Measurements from ENCODE around the gene SEPTIN5. TPM values are rescaled to one million over a fixed set of nuclear protein-coding genes. Genes with fewer than 3 reads are reported as not detected.
A peak's percentile ranks its signal among the peaks of the same experiment; 100 is the strongest.

SEPTIN5 gene
- total RNA-seq, 3 donors from 2014 or later (not counting 1 experiment from before 2014, with no cell fraction given) = 0.52 to 4.5 (median 1.9) TPM

DNA sequence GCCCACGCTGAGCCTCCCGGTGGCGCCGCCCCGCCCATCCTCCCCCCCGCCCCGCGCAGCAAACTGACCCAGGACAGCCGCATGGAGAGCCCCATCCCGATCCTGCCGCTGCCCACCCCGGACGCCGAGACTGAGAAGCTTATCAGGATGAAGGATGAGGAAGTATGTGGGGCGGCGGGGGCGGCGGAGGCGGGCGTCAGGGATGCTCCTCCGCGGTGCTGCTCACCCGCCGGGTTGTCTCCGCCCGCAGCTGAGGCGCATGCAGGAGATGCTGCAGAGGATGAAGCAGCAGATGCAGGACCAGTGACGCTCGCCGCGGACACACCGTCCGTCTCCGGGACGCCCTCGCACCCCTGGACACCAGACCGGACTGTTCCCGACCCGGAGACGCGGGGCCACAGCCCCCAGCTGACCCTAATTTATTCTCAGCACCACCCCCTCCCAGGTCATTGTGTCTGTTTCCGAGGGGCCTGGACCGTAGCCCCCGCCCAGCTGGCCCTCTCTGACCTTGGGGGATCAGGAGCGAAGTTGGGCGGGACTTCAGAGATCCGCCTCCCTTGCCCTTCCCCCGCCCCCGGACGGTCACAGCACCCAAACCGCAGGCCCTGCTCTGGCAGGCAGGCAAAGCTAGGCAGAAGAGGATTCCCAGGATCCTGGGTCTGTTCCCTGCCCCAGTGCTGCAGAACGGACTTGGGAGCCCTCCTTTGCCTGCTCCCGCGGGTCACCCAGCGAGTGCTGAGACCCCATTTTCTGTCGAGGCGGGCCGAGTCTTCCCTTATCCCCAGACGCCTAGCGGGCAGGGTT, 8.1 kb downstream of the SEPTIN5 start:
- peaks cover 29 to 44% of the 10 kb centered on the region in 2 donors for H3K27me3 Mint-ChIP-seq (ENCODE audit: low read depth in 2 of 2)
- H3K36me3 Mint-ChIP-seq = no peaks in the 10 kb centered on the region
- H3K27ac ChIP-seq (ENCODE audit: low read length) = no peak overlapping the region
- DNase-seq = no peak
- H3K4me1 Mint-ChIP-seq = peaks cover 0 to 23% of the 10 kb centered on the region in 2 donors
- H3K27me3 ChIP-seq (ENCODE audit: control insufficient read depth, insufficient read depth, low read length) = peaks cover 24% of the 10 kb centered on the region
- H3K27ac Mint-ChIP-seq = no peak overlapping the region
- ATAC-seq = no peak
- no peaks in the 10 kb centered on the region for H3K9me3 Mint-ChIP-seq
- 87% methylated on average over 60 of the region's 60 CpGs for WGBS (ENCODE audit: insufficient coverage)
- H3K4me3 Mint-ChIP-seq = no peak overlapping the region
- no peaks in the 10 kb centered on the region for H3K36me3 ChIP-seq (ENCODE audit: control insufficient read depth, insufficient read depth, low read length)
- no peak overlapping the region for H3K4me3 ChIP-seq (ENCODE audit: low read length)
- TF ChIP-seq, protein P1, sequence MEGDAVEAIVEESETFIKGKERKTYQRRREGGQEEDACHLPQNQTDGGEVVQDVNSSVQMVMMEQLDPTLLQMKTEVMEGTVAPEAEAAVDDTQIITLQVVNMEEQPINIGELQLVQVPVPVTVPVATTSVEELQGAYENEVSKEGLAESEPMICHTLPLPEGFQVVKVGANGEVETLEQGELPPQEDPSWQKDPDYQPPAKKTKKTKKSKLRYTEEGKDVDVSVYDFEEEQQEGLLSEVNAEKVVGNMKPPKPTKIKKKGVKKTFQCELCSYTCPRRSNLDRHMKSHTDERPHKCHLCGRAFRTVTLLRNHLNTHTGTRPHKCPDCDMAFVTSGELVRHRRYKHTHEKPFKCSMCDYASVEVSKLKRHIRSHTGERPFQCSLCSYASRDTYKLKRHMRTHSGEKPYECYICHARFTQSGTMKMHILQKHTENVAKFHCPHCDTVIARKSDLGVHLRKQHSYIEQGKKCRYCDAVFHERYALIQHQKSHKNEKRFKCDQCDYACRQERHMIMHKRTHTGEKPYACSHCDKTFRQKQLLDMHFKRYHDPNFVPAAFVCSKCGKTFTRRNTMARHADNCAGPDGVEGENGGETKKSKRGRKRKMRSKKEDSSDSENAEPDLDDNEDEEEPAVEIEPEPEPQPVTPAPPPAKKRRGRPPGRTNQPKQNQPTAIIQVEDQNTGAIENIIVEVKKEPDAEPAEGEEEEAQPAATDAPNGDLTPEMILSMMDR (IDR thresholded peaks at IDR 0.05) = no peak
- no peaks in the 10 kb centered on the region for H3K9me3 ChIP-seq (ENCODE audit: control insufficient read depth, insufficient read depth, low read length)
- intact Hi-C loops (cut with micrococcal nuclease) = no loop called here
- H3K4me1 ChIP-seq (ENCODE audit: control insufficient read depth, insufficient read depth, low read length) = peaks cover 25% of the 10 kb centered on the region

DNA sequence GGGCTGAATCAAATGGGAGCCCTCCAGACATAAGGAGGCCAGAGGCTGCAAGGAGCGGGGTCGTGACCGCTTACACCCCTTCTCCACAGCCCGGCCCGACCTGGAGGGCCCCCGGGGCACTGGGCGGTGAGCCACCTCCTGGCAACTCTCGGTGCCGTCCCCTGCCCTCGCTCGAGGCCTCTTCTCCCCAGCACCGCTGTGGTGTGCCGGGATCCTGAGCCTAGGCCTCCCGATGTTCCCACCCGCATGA, 8.6 kb downstream of the SEPTIN5 start:
- H3K27me3 ChIP-seq (ENCODE audit: control insufficient read depth, insufficient read depth, low read length) = peaks cover 22% of the 10 kb centered on the region
- Mint-ChIP-seq H3K27me3 (ENCODE audit: low read depth in 2 of 2) (peaks cover 29 to 40% of the 10 kb centered on the region in 2 donors), H3K9me3 (no peaks in the 10 kb centered on the region), H3K4me1 (peaks cover 0 to 23% of the 10 kb centered on the region in 2 donors), H3K27ac (no peak overlapping the region), H3K4me3 (peak overlapping the region; percentile 40), H3K36me3 (no peaks in the 10 kb centered on the region)
- H3K4me3 ChIP-seq (ENCODE audit: low read length) = no peak overlapping the region
- H3K36me3 ChIP-seq (ENCODE audit: control insufficient read depth, insufficient read depth, low read length) = no peaks in the 10 kb centered on the region
- TF ChIP-seq, protein P1 (IDR thresholded peaks at IDR 0.05) = no peak
- peaks cover 20% of the 10 kb centered on the region for H3K4me1 ChIP-seq (ENCODE audit: control insufficient read depth, insufficient read depth, low read length)
- intact Hi-C loops (cut with micrococcal nuclease) = no loop called here
- DNase-seq (no peak), ATAC-seq (no peak)
- no peaks in the 10 kb centered on the region for H3K9me3 ChIP-seq (ENCODE audit: control insufficient read depth, insufficient read depth, low read length)
- H3K27ac ChIP-seq (ENCODE audit: low read length) = no peak overlapping the region
- 31% methylated on average over 15 of the region's 15 CpGs for WGBS (ENCODE audit: insufficient coverage)

- intact Hi-C loops (cut with micrococcal nuclease) = no loop called here
- H3K27me3 Mint-ChIP-seq (ENCODE audit: low read depth in 2 of 2) = peaks cover 29 to 40% of the 10 kb centered on the region in 2 donors
Measured at GRCh38 chr22:19723232-19723982, 9.1 kb downstream of the SEPTIN5 start, which contains the start of gene GP1BB. Gene GP1BB (plus strand): TSS chr22:19723539. CDS start chr22:19723570, 31 bp downstream.

More at GRCh38 chr22:19723232-19723982, 9.1 kb downstream of the SEPTIN5 start, which contains the start of gene GP1BB:
- H3K27ac Mint-ChIP-seq = no peak within 1 kb of the TSS
- Histone ChIP-seq H3K27ac (ENCODE audit: low read length) (no peak within 1 kb of the TSS), H3K27me3 (ENCODE audit: control insufficient read depth, insufficient read depth, low read length) (peaks cover 22% of the 10 kb centered on the region), H3K4me3 (ENCODE audit: low read length) (no peak within 1 kb of the TSS), H3K9me3 (ENCODE audit: control insufficient read depth, insufficient read depth, low read length) (no peaks in the 10 kb centered on the region), H3K4me1 (ENCODE audit: control insufficient read depth, insufficient read depth, low read length) (peaks cover 19% of the 10 kb centered on the region), H3K36me3 (ENCODE audit: control insufficient read depth, insufficient read depth, low read length) (no peaks in the 10 kb centered on the region)
- peaks cover 0 to 23% of the 10 kb centered on the region in 2 donors for H3K4me1 Mint-ChIP-seq
- TF ChIP-seq, protein P1 (IDR thresholded peaks at IDR 0.05) = peak; percentile 15
- ATAC-seq (peak; percentile 64 to 78 (median 72)), DNase-seq (peak in 1 of 2 donors; percentile 56)
- WGBS (ENCODE audit: insufficient coverage) = 2% methylated on average over 80 of the region's 80 CpGs
- no peaks in the 10 kb centered on the region for H3K36me3 Mint-ChIP-seq
- H3K9me3 Mint-ChIP-seq = no peaks in the 10 kb centered on the region
- H3K4me3 Mint-ChIP-seq = peak within 1 kb of the TSS; percentile 62

Measured in natural killer cell (primary cell).